GM12878 (cell line): ENCODE data around the gene DTX2. TPM values are rescaled to one million over a fixed set of nuclear protein-coding genes. Genes with fewer than 3 reads are reported as not detected.
"Not testable (repeated sequence)": the region's sequence is repeated elsewhere in the genome, so short reads cannot be mapped to it uniquely, and the experiment has no call there.

ENCODE experiments used
- ATAC-seq: fragments of 200-7000 bp; cut with Tn5 transposase; 3 replicates; pipeline ENCODE4 v1.9.1; 2020; ENCODE audit warnings: mild to moderate bottlenecking, moderate library complexity
- BruUV-seq: library from RNA; stranded (reverse); fragments of 400-500 nt; replicated peaks from 2 replicates; lab custom pipeline; 2021; lab: Mats Ljungman, UMichigan
- CTCF ChIA-PET: fragments of 300-600 bp; sonication (Branson Sonifier 250); formaldehyde crosslinking; extraction: SDS; loops from one replicate; lab custom pipeline; 2021; ENCODE audit warnings: inconsistent platforms; lab: Yijun Ruan, JAX
- POLR2A ChIA-PET: fragments of 350-600 bp; formaldehyde crosslinking; extraction: SDS; loops from one replicate; lab custom pipeline; 2021; ENCODE audit warnings: inconsistent platforms; lab: Charles Lee
- RAD21 ChIA-PET: fragments of 300-600 bp; sonication (Branson Sonifier 250); formaldehyde crosslinking; loops from one replicate; lab custom pipeline; 2023; ENCODE audit warnings: antibody characterized with exemption; ENCODE audit not compliant: unreplicated experiment; lab: Charles Lee
- SMC1A ChIA-PET: fragments of 300-600 bp; sonication (Branson Sonifier 250); formaldehyde crosslinking; loops from one replicate; lab custom pipeline; 2023; ENCODE audit not compliant: unreplicated experiment, uncharacterized antibody; lab: Charles Lee
- DNase-seq: peaks from one replicate; pipeline ENCODE4 v3.0.0-alpha.2; 2011; ENCODE audit warnings: low read depth, low spot score
- FAIRE-seq: peaks from 3 replicates; lab custom pipeline; 2011; peaks lifted over from hg19 to GRCh38; lab: Jason Lieb, UNC
- H2AFZ ChIP-seq: 2 replicates; pipeline ENCODE4 v1.6.0; 2011; ENCODE audit warnings: low read depth, low read length, control low read depth; ENCODE audit not compliant: control insufficient read depth
- H3K27ac ChIP-seq: 2 replicates; pipeline ENCODE4 v1.5.1; 2011; ENCODE audit warnings: control low read depth; ENCODE audit not compliant: control insufficient read depth, insufficient read depth
- H3K27me3 ChIP-seq, 2 experiments: replicated peaks in 1 of 2; 2 replicates each; pipeline versions ENCODE4 v1.6.0 to v1.6.1; 2011; ENCODE audit warnings: low read length in 1 of 2; ENCODE audit not compliant: control insufficient read depth in 2 of 2, insufficient read depth in 2 of 2
- H3K36me3 ChIP-seq, 2 experiments: 2 replicates each; pipeline ENCODE4 v1.5.1; 2011; ENCODE audit warnings: low read length in 1 of 2; ENCODE audit not compliant: control insufficient read depth in 2 of 2, insufficient read depth in 2 of 2
- H3K4me1 ChIP-seq: 2 replicates; pipeline ENCODE4 v1.6.1; 2011; ENCODE audit warnings: mild to moderate bottlenecking, low read length, moderate library complexity, mixed read lengths; ENCODE audit not compliant: control insufficient read depth, insufficient read depth
- H3K4me2 ChIP-seq: 2 replicates; pipeline ENCODE4 v1.6.0; 2011; ENCODE audit warnings: control low read depth; ENCODE audit not compliant: control insufficient read depth, insufficient read depth
- H3K4me3 ChIP-seq: fragments of 200-600 bp; sonication (generic); 2 replicates; pipeline ENCODE4 v1.5.1; 2016
- H3K79me2 ChIP-seq: 2 replicates; pipeline ENCODE4 v1.6.0; 2011; ENCODE audit warnings: low read length; ENCODE audit not compliant: control insufficient read depth, insufficient read depth
- H3K9ac ChIP-seq: 2 replicates; pipeline ENCODE4 v1.8.0; 2011; ENCODE audit warnings: low read length, control low read depth, mixed read lengths; ENCODE audit not compliant: control insufficient read depth, insufficient read depth
- H3K9me3 ChIP-seq: replicated peaks from 3 replicates; pipeline ENCODE4 v1.5.1; 2011; ENCODE audit warnings: mild to moderate bottlenecking, low read length; ENCODE audit not compliant: control insufficient read depth, insufficient read depth
- H4K20me1 ChIP-seq: 2 replicates; pipeline ENCODE4 v1.6.0; 2011; ENCODE audit not compliant: control insufficient read depth, insufficient read depth
- CBX5 ChIP-seq: sonication (generic); IDR thresholded peaks from 2 replicates; pipeline ENCODE4 v1.6.1; 2016; ENCODE audit warnings: low read depth, moderate library complexity, mild to moderate bottlenecking, inconsistent platforms
- CREB1 ChIP-seq: IDR thresholded peaks from 2 replicates; pipeline ENCODE4 v1.6.1; 2012; ENCODE audit warnings: low read depth, mild to moderate bottlenecking, inconsistent platforms
- JUNB ChIP-seq: IDR thresholded peaks from 2 replicates; pipeline ENCODE4 v1.6.1; 2016; ENCODE audit warnings: antibody characterized with exemption, mild to moderate bottlenecking
- PKNOX1 ChIP-seq: fragments of 450-650 bp; IDR thresholded peaks from 2 replicates; pipeline ENCODE4 v1.6.1; 2016; ENCODE audit warnings: mild to moderate bottlenecking
- RB1 ChIP-seq: fragments of 450-650 bp; formaldehyde crosslinking; IDR thresholded peaks from 2 replicates; pipeline ENCODE4 v1.6.1; 2017; ENCODE audit warnings: mild to moderate bottlenecking, borderline replicate concordance
- SIX5 ChIP-seq: IDR thresholded peaks from 2 replicates; pipeline ENCODE4 v1.6.1; 2011; ENCODE audit warnings: mild to moderate bottlenecking, low read depth, low read length, moderate library complexity; ENCODE audit not compliant: severe bottlenecking
- WGBS: methylation state at CpG from one replicate; pipeline ENCODE4 v1.1.6; 2016; ENCODE audit warnings: low lambda C conversion rate; ENCODE audit not compliant: insufficient replicate concordance, insufficient coverage; ENCODE audit errors: missing lambda C conversion rate; 5-methylcytosine and 5-hydroxymethylcytosine counted together
- in situ Hi-C: fragments of 300-500 bp; cut with MboI; formaldehyde crosslinking; loops from 9 replicates; pipeline ENCODE4 v1.14.3; 2018; ENCODE audit warnings: mixed read lengths
- intact Hi-C: fragments of 100-400 bp; cut with micrococcal nuclease; formaldehyde crosslinking; loops from one replicate; pipeline ENCODE4 v1.14.2; 2022; ENCODE audit not compliant: unreplicated experiment
- polyA plus RNA-seq, 11 experiments: library from polyadenylated mRNA; depleted of rRNA in 4 of 11; unstranded in 6 of 11; stranded (reverse) in 5 of 11; fragments of >200 nt; fragmentation: Nextera tagmentation in 4 of 11; fragmentation: Illumina TruSeq in 1 of 11; extraction: Ambion mirVana in 4 of 11; extraction: Trizol in 1 of 11; gene quantifications; 1 replicate in 1 of 11; 2 replicates in 10 of 11; pipeline versions ENCODE4 v1.2.1 to v1.2.3, GENCODE V29; 2011 to 2016; ENCODE audit warnings: inconsistent platforms in 2 of 11, missing spikeins in 2 of 11, low read depth in 1 of 11
- total RNA-seq, 4 experiments: library from RNA; depleted of rRNA in 3 of 4; stranded (reverse); fragments of >200 nt in 3 of 4; fragmentation: Illumina TruSeq in 1 of 4; extraction: Trizol in 1 of 4; gene quantifications; 2 replicates each; pipeline versions ENCODE4 v1.2.1 to v1.2.3, GENCODE V29; 2013 to 2021
- TF ChIP-seq, protein P1 (sequence below): fragments of 450-650 bp; IDR thresholded peaks from 2 replicates; pipeline ENCODE4 v1.6.1; 2018; ENCODE audit warnings: borderline replicate concordance, mild to moderate bottlenecking; ENCODE audit not compliant: partially characterized antibody

DTX2 gene
- total and polyA plus RNA-seq, 10 of the 15 experiments (the other 5 are each of a cell fraction or from before 2014, with no cell fraction given) = 0.14 to 31.0 (median 11.0) TPM

DNA sequence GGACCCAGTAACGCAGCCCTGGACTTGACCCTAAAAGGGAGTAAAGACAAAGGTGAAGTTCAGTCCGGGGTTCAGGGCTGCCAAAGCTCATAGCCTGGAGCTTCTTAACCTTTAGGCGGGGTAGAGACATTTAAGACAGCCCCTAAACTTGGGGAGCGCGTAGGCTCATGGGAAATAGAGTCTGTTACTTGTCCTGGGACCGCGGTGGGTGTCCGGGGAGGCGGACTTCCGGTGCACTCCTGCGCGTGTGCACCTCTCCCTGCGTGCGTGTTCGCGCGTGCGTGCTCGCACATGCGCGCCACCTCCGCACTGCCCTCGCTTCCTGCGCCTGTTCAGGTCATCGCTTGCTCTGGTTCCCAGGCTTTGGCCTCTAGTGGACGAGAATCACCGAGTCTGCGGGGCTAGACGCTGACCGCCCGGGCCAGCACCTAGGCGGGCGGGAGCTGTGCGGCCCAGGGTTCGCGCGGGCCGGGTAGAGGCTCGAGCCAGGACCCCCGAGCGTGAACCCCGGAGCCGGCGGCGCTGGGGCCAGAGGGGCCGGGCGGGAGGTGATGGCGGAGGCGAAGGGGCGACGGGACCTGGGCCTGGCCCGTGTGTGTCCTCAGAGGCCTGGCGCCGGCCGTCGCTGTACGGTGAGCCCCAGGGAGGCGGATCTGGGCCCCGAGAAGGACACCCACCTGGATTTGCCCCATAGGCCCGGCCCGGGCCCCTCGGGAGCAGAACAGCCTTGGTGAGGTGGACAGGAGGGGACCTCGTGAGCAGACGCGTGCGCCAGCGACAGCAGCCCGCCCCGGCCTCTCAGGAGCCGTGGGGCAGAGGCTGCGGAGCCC lies 87.7 kb downstream of the DTX2 start (continued):
- TF ChIP-seq SIX5 (peak; percentile 49), JUNB (peak; percentile 97), CBX5 (0 out of 2 replicates have a peak, but pooled peaks have one; percentile 34), CREB1 (peak; percentile 1; the same call in 1 of the 2 replicates), PKNOX1 (peak; percentile 19; the same call in 1 of the 2 replicates), RB1 (peak; percentile 57; the same call in 1 of the 2 replicates)
- TF ChIP-seq, protein P1, sequence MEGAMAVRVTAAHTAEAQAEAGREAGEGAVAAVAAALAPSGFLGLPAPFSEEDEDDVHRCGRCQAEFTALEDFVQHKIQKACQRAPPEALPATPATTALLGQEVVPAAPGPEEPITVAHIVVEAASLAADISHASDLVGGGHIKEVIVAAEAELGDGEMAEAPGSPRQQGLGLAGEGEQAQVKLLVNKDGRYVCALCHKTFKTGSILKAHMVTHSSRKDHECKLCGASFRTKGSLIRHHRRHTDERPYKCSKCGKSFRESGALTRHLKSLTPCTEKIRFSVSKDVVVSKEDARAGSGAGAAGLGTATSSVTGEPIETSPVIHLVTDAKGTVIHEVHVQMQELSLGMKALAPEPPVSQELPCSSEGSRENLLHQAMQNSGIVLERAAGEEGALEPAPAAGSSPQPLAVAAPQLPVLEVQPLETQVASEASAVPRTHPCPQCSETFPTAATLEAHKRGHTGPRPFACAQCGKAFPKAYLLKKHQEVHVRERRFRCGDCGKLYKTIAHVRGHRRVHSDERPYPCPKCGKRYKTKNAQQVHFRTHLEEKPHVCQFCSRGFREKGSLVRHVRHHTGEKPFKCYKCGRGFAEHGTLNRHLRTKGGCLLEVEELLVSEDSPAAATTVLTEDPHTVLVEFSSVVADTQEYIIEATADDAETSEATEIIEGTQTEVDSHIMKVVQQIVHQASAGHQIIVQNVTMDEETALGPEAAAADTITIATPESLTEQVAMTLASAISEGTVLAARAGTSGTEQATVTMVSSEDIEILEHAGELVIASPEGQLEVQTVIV = peak; percentile 28

- Histone ChIP-seq H3K4me3 (peak overlapping the region; percentile 73), H3K4me2 (peak overlapping the region; percentile 44), H3K27ac (peak overlapping the region; percentile 70; the same call in 1 of the 2 replicates), H3K9ac (peak overlapping the region; percentile 76), H3K79me2 (peaks cover 22% of the 10 kb centered on the region)
- RAD21 ChIA-PET, CTCF ChIA-PET, BruUV-seq, H2AFZ ChIP-seq, POLR2A ChIA-PET, H3K27me3 ChIP-seq, H3K9me3 ChIP-seq, FAIRE-seq, SMC1A ChIA-PET, intact Hi-C loops, H4K20me1 ChIP-seq, in situ Hi-C loops, H3K36me3 ChIP-seq, DNase-seq, H3K4me1 ChIP-seq: not testable (repeated sequence)
- WGBS = 1% methylated on average over 17 of the region's 19 CpGs
- ATAC-seq = peak; percentile 8; the same call in 2 of the 3 replicates
Measured at GRCh38 chr7:76549855-76550248, 88.3 kb downstream of the DTX2 start.

DNA sequence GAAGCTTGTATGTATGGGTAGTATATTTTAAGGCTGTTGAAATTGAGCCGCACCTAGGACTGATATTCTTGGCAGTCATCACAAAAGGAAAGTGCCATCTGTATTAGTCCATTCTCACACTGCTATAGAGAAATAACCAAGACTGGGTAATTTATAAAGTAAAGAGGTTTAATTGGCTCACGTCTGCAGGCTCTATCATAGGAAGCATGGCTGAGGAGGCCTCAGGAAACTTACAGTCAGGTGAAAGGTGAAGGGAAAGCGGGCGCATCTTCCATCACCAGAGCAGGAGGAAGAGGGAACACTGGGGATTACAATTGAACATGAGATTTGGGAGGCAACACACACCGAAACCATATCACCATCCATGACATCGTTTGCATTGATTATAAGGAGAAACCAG lies 90.5 kb downstream of the DTX2 start:
- H4K20me1 ChIP-seq, H3K4me1 ChIP-seq, H3K9me3 ChIP-seq, in situ Hi-C loops, BruUV-seq, H3K36me3 ChIP-seq, ATAC-seq, CTCF ChIA-PET, H3K9ac ChIP-seq, H3K27me3 ChIP-seq, H3K4me3 ChIP-seq, H3K4me2 ChIP-seq, SMC1A ChIA-PET, DNase-seq, POLR2A ChIA-PET, H2AFZ ChIP-seq, H3K27ac ChIP-seq, intact Hi-C loops, FAIRE-seq, RAD21 ChIA-PET: not testable (repeated sequence)
- WGBS = 97% methylated on average over 6 of the region's 6 CpGs
- H3K79me2 ChIP-seq = peaks cover 24% of the 10 kb centered on the region
